Caco-2 (cell line): ENCODE results near the gene NFKB2. TPM values are rescaled to one million over a fixed set of nuclear protein-coding genes. Genes with fewer than 3 reads are reported as not detected.

Experiments used
- BruUV-seq: library from RNA; stranded (reverse); fragments of 400-500 nt; replicated peaks from 2 replicates; lab custom pipeline; 2021; lab: Mats Ljungman, UMichigan
- CTCF ChIA-PET: fragments of 300-600 bp; sonication (Branson Sonifier 250); formaldehyde crosslinking; loops from one replicate; lab custom pipeline; 2022; ENCODE audit warnings: antibody characterized with exemption; lab: Charles Lee
- POLR2A ChIA-PET: fragments of 300-600 bp; sonication (Branson Sonifier 250); formaldehyde crosslinking; loops from one replicate; lab custom pipeline; 2022; ENCODE audit warnings: antibody characterized with exemption; lab: Charles Lee
- DNase-seq, 2 experiments: peaks; one replicate each; pipeline versions ENCODE4 v3.0.0 to v3.0.0-alpha.2; 2020 to 2022
- H3K27me3 ChIP-seq: replicated peaks from 2 replicates; pipeline ENCODE4 v1.6.0; 2011; ENCODE audit warnings: low read length; ENCODE audit not compliant: control insufficient read depth, insufficient read depth
- H3K36me3 ChIP-seq: 2 replicates; pipeline ENCODE4 v1.5.1; 2011; ENCODE audit warnings: low read length; ENCODE audit not compliant: control insufficient read depth, insufficient read depth
- H3K4me1 ChIP-seq: fragments of 250-450 bp; sonication (Bioruptor Pico); 2 replicates; pipeline ENCODE4 v1.5.1; 2020; ENCODE audit warnings: mild to moderate bottlenecking
- H3K4me3 ChIP-seq: 2 replicates; pipeline ENCODE4 v1.5.1; 2011; ENCODE audit warnings: low read depth, mild to moderate bottlenecking, control low read depth, low read length
- H3K9me3 ChIP-seq: fragments of 250-450 bp; sonication (Bioruptor Pico); 2 replicates; pipeline ENCODE4 v1.5.1; 2020; ENCODE audit warnings: mild to moderate bottlenecking, moderate library complexity
- H3K27ac Mint-ChIP-seq: one replicate; pipeline ENCODE4 v1.8.0; 2022; ENCODE audit warnings: mixed read lengths; ENCODE audit not compliant: unreplicated experiment
- H3K27me3 Mint-ChIP-seq: one replicate; pipeline ENCODE4 v1.8.0; 2022; ENCODE audit warnings: mixed read lengths; ENCODE audit not compliant: insufficient read depth, unreplicated experiment
- H3K36me3 Mint-ChIP-seq: one replicate; pipeline ENCODE4 v1.8.0; 2022; ENCODE audit warnings: mild to moderate bottlenecking, mixed read lengths; ENCODE audit not compliant: insufficient read depth, unreplicated experiment
- H3K4me1 Mint-ChIP-seq: one replicate; pipeline ENCODE4 v1.8.0; 2022; ENCODE audit warnings: low read depth, mixed read lengths; ENCODE audit not compliant: unreplicated experiment
- H3K4me3 Mint-ChIP-seq: one replicate; pipeline ENCODE4 v1.8.0; 2022; ENCODE audit warnings: mild to moderate bottlenecking, moderate library complexity, mixed read lengths; ENCODE audit not compliant: unreplicated experiment
- H3K9me3 Mint-ChIP-seq: one replicate; pipeline ENCODE4 v1.8.0; 2022; ENCODE audit warnings: mixed read lengths; ENCODE audit not compliant: unreplicated experiment
- CTCF ChIP-seq, 2 experiments: fragments of 200-600 bp in 1 of 2; IDR thresholded peaks; 1 replicate in 1 of 2; 2 replicates in 1 of 2; pipeline versions ENCODE4 v1.5.1 to v1.8.0; 2011 to 2022; ENCODE audit warnings: antibody characterized with exemption in 1 of 2, control low read depth in 1 of 2, inconsistent platforms in 1 of 2, low read depth in 1 of 2, low read length in 1 of 2, mild to moderate bottlenecking in 1 of 2, moderate library complexity in 1 of 2; ENCODE audit not compliant: insufficient read depth in 1 of 2, severe bottlenecking in 1 of 2, unreplicated experiment in 1 of 2
- intact Hi-C: fragments of 100-400 bp; cut with micrococcal nuclease; formaldehyde crosslinking; loops from one replicate; pipeline ENCODE4 v1.10.0; 2022; ENCODE audit not compliant: unreplicated experiment
- total RNA-seq: library from RNA; stranded (reverse); gene quantifications from 2 replicates; pipeline ENCODE4 v1.2.3, GENCODE V29; 2022

NFKB2 gene
- total RNA-seq, 1 experiment from 2014 or later: 36.5 TPM

DNA sequence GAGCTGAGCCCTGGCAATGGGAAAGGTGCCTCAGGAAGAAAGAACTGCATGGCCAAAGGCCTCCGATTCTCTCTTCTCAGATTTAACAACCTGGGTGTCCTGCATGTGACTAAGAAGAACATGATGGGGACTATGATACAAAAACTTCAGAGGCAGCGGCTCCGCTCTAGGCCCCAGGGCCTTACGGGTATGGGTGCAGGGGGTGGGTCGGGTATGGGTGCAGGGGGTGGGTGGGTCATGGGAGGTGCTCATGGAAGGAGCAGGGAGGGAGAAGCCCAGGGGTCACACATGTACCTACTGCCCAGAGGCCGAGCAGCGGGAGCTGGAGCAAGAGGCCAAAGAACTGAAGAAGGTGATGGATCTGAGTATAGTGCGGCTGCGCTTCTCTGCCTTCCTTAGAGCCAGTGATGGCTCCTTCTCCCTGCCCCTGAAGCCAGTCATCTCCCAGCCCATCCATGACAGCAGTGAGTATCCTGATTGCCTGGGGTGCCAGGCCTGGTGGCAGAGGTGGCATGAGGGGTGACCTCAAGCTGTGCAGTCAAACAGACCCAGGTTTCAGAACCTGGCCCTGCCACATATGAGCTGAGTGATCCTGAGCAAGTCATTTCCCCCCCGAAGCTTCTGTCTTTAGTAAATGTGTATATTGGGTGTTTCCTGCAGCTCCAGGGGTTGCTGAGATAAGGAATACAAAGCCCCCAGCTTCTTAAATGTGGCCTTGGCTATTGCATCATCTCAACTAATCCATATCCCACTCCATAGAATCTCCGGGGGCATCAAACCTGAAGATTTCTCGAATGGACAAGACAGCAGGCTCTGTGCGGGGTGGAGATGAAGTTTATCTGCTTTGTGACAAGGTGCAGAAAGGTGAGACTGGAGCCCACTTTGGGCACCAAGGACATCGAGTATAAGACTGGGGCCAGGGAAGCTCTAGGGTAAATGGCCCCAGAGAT is 2.0 kb downstream of the NFKB2 start:
- no TSS peak for BruUV-seq
- H3K27me3 Mint-ChIP-seq: no peaks in the 10 kb centered on the region
- peaks cover 29% of the 10 kb centered on the region for H3K36me3 Mint-ChIP-seq
- H3K4me3 Mint-ChIP-seq: peak overlapping the region; percentile 90
- H3K9me3 Mint-ChIP-seq: no peaks in the 10 kb centered on the region
- Histone ChIP-seq H3K27me3 (no peaks in the 10 kb centered on the region), H3K36me3 (no peaks in the 10 kb centered on the region), H3K4me1 (peaks cover 33% of the 10 kb centered on the region), H3K4me3 (no peak overlapping the region), H3K9me3 (no peaks in the 10 kb centered on the region)
- intact Hi-C loops: no loop called here
- no peak overlapping the region for H3K27ac Mint-ChIP-seq
- DNase-seq: no peak
- H3K4me1 Mint-ChIP-seq: peaks cover 22% of the 10 kb centered on the region
- ChIA-PET CTCF (interaction anchor here (0.6 to 0.8 kb wide), 2 partner anchors 172 to 616 kb away, joined by 3 read pairs; partner anchors contain the start of gene ELOVL3), POLR2A (interaction anchor here (0.6 kb wide), 1 partner anchor 581 kb away, joined by 3 read pairs; no protein-coding TSS in a partner anchor)
- TF ChIP-seq CTCF (IDR thresholded peaks at IDR 0.05; ENCODE audit: insufficient read depth in 1 of 2, low read depth in 1 of 2, low read length in 1 of 2, severe bottlenecking in 1 of 2, unreplicated experiment in 1 of 2): no peak

GRCh38 chr10:102398172-102399020 is 2.9 kb downstream of the NFKB2 start:
- Histone ChIP-seq H3K27me3 (no peaks in the 10 kb centered on the region), H3K4me3 (no peak overlapping the region), H3K9me3 (no peaks in the 10 kb centered on the region), H3K36me3 (no peaks in the 10 kb centered on the region), H3K4me1 (peaks cover 35% of the 10 kb centered on the region)
- Mint-ChIP-seq H3K27ac (peak overlapping the region; percentile 32), H3K36me3 (peaks cover 29% of the 10 kb centered on the region), H3K9me3 (no peaks in the 10 kb centered on the region), H3K4me3 (peak overlapping the region; percentile 64), H3K4me1 (peaks cover 24% of the 10 kb centered on the region), H3K27me3 (no peaks in the 10 kb centered on the region)
- DNase-seq: no peak
- intact Hi-C loops: no loop called here
- ChIA-PET CTCF (interaction anchor here (0.6 to 2.6 kb wide), 6 partner anchors 22 to 617 kb away, joined by 3 to 21 read pairs (median 4); partner anchors contain the start of genes ELOVL3 and FBXL15), POLR2A (interaction anchor here (0.6 to 0.7 kb wide), 3 partner anchors 13 to 582 kb away, joined by 3 read pairs; no protein-coding TSS in a partner anchor)
- no TSS peak for BruUV-seq
- TF ChIP-seq CTCF (IDR thresholded peaks at IDR 0.05; ENCODE audit: insufficient read depth in 1 of 2, low read depth in 1 of 2, low read length in 1 of 2, severe bottlenecking in 1 of 2, unreplicated experiment in 1 of 2): no peak
